LoVo (cell line): ENCODE measurements around the gene ATP5F1B.
A peak's percentile ranks its signal among the peaks of the same experiment; 100 is the strongest.

Source experiments
- DNase-seq: peaks from one replicate; pipeline ENCODE4 v3.0.0-alpha.2; 2016; ENCODE audit warnings: low spot score

ATP5F1B gene

DNA sequence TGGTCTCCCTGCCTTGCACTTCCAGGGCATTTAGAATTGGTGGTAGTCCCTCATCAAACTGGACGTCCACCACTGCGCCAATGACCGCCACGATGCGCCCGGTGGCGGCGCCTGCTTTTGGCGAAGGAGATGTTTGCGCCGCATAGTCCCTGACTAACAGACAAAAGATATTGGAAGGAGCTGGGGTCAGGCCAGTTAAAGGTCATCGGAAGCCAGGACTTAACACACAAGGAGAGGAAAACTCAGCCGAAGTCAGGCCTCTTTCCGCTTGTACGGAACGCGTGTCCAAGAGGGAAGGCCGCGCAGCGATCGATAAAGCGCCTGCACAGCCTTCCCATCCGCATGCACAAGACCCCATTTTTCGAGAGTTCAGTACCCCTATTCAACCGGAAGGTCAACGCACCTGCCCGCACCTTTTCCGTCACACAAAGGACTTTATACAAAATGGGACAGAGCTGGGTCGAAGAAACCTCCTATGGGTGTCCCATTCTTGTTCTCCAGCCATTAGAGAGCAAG lies 525 bp downstream of the ATP5F1B start:
- DNase-seq: no peak

DNA sequence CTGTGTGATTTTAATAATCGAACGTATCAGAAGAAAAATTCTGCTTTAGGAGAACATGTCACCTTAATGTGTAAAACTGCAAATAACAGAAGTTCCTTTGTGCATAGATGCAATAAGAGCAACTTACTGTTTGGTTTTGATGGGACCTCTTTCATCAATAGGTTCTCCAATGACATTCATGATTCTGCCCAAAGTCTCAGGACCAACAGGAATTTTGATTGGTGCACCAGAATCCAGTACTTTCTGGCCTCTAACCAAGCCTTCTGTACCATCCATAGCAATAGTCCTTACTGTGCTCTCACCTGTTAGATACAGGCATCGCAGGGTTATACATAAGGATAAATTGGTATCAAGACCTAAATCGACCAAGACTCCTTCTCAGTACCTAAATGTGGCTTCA lies 1.1 kb downstream of the ATP5F1B start:
- no peak for DNase-seq

DNA sequence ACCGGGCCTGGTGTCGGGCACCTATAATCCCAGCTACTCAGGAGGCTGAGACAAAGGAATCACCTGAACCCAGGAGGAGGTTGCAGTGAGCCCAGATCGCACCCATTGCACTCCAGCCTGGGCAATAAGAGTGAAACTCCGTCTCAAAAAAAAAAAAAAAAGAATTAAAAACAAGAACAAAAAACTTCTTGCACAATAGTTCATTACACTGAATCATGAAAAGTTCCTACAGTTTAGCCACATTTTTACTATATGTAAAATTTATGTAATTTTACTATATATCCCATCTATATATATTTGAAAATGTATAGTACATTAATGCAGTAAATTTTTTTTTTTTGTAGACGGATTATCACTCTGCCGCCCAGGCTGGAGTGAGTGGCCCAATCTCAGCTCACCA lies 4.6 kb downstream of the ATP5F1B start:
- DNase-seq: no peak

DNA sequence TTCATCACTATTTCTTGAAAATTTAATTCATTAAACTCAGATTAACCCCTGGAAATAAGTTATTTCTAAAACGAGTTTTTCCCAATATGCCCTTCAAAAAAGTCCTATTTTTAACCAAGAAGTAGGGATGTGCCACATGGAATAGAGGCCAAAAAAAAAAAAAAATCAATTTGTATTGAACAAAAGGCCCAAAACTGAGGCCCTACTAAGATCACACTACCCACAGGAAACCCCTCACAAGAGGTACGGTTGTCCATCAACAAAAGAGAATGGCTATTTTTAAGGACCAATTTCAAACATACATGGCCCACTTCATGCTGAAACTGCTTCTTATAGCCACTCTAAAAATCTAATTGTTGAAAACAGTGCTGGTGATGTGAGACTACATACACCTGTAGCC lies 8.2 kb downstream of the ATP5F1B start:
- DNase-seq: no peak

DNA sequence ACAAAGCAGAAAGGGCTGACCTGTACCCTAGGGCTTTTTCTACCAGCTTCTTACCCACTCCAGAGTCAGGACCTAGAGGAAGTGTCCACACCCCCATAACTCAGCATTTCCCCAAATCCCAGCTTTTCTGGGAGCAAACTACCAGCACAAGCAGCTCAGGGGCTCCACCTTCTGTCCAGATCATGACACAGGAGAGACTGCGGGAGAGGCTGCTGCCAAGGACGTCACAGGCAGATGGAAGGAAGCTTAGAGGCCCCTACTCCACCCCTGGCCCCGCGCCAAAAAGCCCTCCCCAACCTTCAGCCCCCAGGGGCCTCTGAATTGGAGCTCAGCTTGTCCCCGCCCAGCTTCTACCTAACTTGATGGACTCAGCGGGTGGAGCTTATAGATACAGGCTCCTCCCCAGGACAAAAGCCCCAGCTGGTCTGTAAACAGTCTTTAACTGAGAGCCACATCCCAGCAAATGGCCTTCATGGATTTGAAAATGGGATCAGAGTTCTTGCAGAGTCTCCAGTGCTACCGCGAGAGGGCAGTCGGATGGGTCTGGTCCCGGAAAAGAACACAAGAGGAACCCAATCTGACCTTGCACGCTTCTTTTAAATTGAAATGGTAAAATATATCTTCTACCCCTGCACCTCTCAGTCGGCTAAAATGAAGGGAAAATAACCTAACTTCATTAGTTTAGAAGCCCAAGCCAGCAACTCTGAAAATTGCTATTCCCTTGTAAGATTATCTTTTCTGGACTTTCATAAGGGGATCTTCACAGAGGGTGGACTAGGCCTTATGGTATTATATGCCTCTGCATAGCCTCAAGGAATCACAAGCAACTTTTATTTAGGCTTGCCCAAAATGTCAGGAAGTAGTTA lies 8.9 kb downstream of the ATP5F1B start:
- peak; percentile 100 for DNase-seq

DNA sequence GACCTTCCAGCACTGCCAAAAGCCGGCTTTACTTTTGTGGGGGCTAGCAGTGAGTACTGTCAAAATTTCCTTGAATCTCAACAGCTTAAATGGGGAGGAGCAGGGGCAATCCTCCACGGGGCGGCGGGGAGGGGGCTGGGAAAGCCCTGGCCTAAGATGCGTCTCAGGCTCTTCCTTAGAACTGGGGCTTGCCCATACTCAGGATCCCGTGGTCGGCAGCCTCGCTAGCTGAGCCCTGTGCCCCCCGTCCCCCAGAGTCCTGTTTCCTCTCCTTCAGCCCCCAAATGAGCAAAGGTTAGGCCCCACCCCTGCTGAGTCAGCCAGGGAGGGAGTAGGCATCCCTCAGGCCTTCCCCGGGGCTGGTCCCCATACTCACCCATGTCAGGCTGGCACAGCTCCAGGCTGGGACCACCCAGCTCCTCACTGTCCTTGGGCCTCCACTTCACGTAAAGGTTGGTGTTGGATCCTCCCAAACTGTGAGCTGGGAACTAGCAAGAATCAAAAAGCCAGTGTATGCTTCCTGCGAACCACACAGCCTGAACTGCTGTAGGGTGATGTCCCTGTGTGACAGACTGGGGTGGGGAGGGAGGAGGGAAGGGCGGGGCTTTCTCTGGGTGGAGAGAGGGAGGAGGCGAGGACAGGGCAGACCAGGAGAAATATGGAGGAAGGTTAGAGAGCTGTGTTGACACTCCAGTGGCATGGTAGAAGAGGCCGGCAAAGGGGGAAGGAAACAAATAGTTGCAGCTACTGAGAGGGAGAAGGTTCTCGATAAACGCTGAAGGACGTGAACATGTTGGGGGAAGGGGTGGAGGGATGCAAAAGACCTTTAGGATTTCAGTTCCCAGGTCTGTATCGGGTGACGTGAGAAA lies 9.7 kb downstream of the ATP5F1B start:
- peak; percentile 92 for DNase-seq

DNA sequence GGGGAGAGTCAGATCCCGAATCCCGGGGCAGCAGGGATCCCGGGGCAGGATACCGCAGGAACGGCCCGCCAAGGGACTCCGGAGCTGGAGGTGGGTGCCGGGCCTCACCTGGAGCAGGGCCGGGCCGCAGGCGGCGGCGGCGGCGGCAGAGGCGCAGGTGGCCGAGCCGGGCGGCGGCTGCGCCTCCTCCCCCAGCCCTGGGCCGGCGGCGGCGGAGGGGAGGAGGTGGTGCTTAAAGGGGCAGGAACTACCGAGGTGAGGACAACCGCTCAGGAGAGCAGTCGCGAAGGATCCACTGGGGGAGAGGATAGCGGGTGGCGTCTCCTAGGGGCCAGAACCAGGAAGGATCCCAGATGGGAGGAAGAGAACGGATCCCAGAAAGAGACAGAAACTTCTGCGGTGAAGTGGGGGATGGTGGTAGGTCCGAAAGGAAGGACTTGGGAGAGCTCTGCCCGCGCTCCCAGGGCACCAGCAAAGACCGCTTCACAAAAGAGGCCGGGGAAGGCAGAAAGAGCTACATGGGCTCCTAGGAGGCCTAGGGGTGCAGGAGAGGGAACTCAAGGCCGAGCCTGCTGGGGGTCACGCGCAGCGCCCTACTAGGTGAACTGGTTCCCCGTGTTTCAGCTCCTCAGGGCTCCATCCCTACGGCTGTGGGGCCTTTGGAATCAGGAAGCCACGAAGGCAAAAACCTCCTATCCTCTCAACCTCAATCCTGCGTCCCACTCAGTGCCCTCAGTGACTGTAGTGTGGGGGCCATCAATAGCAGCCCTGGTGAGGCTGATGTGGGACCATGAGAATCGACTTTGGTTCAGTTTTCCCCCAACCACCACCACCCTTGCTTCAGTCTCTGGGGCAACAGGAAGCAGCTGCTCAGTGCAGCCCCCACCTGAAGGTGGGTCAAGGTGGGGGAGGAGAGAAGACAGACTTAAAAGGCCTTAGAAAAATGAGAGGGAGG lies 10.7 kb downstream of the ATP5F1B start:
- peak; percentile 94 for DNase-seq

DNA sequence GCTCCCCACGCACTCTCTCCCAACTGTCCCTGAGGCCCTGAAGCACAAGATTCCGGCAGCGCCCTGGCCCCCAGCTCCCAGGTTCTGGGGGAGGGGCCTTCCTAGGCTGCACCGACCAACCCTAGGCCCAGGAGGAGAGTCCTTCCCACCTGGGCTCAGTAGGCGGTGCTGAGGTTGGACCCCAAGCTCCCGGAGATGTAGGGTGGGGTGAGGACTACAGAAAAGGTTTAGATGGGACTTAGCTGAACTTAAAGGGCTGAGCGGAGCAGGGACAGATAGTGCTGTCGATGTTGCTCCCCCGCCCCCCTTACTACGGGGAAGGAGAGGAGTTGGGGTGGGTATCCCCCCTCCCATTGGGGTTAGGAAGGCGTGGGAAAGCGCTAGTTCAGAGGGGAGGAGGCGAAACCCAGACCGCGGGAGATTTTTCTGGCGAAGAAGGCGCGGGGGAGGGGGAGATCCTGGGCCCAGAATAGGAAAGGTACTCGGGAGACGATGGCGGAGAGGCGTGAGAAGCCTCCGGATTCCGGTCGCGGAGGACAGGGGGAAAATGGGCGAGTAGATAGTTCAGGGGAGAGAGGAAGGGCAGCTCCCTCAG lies 11.4 kb downstream of the ATP5F1B start:
- DNase-seq: peak; percentile 78

DNA sequence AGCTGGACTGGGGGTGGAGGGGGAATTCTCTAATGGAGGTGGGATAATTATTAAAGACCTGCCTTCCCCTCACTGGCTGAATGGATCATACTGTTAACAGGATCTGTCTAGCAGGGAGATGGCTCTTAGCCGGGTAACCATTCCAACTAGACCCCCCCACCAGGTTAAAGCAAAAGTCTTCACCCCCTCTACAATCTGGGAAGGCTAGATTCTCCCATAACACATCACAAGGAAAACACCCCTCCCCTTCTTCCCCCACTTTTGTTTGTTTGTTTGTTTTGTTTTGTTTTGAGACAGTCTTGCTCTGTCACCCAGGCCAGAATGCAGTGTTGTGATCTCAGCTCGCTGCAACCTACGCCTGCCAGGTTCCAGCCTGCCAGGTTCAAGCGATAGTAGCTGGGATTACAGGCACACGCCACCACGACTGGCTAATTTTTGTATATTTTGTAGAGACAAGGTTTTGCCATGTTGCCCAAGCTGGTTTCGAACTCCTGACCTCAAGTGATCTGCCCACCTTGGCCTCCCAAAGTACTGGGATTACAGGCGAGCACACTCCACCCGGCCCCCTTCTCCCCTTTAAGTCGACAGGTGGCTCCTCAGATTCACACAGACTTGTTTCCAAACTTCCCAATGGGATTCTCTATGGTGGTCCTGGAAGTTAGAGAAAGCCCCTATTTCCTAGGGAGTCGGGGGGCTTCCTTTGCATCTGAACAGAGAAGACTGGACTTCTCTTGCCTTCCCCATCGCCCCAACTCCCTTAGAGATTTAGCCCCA lies 12.1 kb downstream of the ATP5F1B start:
- no peak for DNase-seq

DNA sequence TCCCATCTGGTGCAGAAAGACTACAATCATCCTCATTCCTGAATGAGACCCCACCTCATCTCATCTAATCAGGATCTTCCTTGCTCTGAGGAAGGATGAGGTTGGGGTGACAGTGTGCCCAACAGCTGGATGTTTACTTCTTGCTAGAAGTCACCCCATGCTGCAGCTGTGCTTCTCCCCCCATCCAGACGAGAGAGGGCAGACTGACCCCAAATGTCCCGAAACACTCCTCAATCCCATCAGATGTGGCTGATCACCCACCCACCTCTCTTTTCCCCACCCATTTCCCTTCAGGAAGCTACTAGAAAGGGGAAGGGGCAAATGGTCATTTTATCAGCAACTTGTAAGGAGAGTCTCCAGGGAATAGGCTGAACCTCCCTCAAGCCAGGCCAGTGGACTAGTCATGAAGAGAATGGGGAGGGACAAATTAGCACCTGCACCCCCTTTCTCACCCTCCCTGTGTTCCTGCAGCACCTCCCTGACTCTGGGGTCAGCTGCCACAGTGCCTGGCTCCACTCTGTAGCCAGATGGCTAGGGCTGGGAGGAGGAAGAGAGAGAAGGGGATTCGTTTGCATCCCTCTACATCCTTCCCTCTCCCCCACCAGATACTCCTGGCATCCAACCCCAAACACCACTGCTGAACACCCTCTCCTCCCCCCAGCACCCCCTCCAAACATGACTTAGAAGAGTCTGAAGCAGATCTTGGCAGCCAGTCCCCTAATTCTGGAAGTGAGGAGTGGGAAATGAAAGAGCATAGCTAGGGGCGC lies 12.9 kb downstream of the ATP5F1B start:
- no peak for DNase-seq

DNA sequence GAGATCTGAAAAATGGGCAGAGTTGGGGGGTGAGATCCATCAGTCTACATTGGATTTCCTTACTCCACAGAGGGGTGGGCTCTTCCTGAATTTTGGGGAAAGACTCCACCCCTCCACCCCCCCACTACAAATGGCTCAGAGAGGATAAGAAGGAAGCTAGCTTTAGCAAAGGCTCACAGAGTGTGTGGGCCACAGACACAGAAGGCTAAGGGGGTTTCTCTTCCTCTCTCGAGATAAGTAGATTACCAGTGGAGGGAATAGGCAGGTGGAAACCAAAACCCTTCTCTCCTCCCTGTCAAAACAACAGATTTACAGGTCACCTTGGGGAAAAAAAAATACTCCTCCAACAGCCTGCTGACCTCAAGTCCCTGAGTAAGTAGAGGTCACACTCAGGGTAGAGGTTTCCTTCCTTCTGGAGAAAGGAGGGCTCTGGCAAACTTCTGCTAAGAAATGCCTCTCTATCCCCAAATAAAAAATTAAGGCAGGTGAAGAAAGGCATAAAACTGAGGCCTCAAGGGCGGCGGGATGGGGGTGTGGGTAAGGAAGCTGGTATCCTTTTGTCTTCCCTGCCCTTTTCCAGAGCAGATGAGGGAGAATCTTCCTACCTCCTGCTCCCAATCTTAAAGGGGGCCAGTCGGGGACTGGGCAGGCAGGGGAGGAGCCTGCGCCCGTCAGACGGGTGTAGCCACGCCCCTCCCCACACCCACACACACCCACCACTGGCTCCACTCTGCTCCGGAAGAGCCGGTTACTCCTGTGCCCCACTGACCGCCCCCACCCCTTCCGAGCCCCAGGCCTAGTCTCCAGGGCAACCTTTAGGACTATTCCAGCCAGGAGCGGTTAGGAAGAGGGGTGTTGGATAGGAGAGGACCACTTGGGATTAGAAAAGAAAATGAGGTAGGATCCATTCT lies 13.7 kb downstream of the ATP5F1B start:
- DNase-seq: peak; percentile 58

DNA sequence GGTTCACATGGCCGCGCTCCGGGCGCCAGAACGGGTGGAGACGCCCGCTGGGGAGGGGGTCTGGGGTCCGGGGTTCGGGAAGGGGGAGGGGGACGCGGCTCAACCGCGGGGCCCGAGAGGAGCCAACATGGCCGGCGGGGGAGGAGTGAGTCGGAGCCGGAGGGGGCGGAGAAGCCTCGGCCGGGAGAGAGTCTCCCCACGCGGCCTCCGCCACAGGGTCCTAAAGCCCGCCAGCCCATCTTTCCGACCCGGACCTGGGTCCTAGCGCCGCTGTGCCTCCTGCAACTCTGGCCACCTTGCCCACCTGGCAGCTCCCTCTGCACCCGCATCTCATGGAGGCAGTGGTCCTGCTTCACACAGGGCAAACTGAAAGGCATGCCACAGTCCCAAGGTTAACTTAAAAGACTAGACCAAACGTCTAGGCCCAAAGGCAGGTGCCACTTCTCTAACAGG lies 15.6 kb downstream of the ATP5F1B start, which contains the start of gene BAZ2A:
BAZ2A (minus strand) TSS at position 147 of the 453 bp plus-strand sequence. CDS start 12,796 bp downstream, outside the sequence.
- DNase-seq: peak; percentile 88

DNA sequence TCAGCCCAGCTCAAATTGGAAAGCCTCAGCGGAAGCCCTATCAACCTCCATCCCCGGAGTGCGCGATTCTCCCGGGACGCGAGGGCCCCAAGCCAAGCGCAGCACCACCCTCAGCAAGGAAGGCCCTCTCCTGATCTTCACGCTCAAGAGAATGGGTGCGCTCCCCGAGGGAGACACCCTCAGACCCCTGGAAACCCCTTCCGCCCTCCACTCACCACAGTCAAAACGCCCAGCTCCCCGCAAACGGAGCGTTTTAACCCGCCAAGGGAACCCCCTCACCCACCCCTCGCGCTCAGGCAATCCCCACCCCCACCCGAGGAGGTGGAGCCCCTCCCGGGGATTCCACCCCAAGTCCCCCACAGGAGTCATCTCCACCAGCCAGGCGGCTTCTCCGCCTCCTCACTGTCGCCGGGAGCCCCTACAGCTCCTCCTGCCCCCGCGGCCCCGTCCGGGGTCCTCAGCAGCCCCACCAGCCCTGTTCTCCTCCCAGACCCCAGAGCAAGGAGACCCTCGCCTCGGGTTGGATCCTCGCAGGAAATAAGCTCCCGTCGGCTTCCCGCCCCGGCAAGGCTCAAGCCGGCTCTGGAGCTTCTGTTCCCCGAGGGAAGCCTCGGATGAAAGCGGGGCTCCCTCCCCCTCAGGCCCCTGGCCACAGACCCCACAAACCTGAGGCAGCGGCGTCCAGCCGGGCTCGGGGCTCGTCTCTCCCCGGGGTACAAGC lies 16.2 kb downstream of the ATP5F1B start:
- peak; percentile 34 for DNase-seq

DNA sequence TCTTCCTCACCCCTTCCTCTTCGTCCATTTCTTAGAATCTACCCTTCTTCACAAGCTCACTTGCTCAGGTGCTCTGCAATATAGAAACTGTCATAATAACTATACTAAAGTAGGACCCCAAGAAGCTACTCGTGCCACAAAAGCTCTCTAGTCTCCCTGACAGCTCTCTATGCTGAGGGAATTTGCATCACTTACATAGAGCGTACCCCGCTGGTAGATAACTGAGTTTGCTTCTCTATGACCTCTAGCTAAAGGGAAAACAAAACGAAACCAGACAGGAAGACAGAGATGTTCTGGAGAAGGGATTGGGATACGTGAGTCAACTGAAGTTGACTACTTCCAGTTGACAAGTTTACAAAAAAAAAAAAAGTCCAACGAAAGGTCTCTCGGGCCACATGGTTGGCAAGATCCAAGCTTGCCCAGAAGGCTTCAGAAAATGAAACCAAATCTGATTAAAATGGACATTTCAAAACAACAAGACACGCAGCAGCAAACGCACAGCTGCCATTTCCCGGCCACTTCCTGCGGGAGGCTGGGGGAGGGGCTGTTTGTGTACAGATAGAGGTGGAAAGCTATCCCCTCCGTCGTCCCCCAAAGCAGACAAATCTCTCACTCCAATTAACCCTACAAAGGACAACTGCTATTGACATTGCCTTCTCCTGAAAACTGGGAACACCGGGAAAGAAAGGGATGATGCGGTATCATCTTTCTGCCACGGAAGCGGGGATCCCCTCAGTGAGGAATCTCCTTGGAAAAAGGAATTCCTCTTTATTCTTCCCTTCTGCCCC lies 16.9 kb downstream of the ATP5F1B start:
- DNase-seq: peak; percentile 46

DNA sequence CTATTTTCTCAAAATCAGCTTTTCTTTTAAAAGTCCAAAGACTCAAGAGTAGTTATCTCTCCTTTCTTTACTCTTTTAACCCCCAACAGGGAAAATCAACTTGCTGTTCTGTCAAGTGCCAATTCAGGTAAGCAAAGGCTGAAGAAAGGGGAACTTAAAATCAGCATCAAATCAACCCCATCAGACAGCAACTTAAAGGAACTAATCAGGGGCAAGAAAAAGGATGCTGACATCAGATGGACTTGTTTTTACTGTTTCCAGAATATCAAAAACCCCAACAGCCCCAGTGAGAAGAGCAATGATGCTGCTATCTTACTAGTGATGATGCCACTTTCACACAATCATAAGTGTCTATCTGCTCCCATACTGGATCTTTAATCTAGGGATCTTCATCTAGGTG lies 19.1 kb downstream of the ATP5F1B start:
- no peak for DNase-seq

DNA sequence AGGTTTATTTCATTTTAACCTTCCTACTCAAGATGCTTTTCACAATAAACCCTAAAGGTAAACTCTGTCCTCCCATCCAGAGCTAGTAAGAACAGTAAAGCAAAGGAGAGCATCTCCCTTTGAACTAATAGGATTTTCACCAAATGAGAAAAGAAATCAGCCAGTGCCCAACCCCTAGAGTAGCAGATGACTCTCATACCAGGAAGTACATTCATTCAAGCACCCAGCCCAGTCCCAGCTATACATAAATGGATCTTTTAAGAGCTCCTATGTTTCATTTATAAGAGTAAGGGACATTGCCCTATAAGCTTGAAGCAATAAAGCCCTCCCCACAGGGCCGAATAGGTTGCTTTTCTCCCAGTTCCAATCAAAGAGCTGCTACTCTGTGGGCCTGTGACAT lies 23.2 kb downstream of the ATP5F1B start:
- no peak for DNase-seq

DNA sequence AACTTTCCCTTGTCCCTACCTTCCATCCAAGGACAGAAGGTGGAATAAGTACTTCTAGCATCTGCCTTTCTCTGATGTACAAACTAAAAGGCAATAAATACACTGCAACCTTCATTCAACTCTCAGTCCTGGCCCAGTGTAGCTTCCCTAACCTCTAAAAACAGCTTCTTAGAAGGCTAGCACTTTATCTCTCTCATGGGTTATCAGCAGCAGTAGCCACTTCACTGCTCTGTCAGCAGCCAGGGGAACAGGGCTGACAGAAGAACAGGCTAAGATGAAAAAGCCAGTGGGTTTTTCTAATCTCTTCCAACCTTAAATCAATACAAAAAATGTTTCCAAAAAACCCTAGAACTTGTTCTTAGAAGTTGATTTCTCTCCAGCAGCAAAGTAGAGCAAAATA lies 28.9 kb downstream of the ATP5F1B start:
- no peak for DNase-seq
